ENCODE measurements around the gene ADAM12. TPM values are rescaled to one million over a fixed set of nuclear protein-coding genes. Genes with fewer than 3 reads are reported as not detected.

The ADAM12 gene
- total RNA-seq, 3 donors from 2014 or later (not counting 1 experiment from before 2014, with no cell fraction given) = 1.6 to 1.9 (median 1.8) TPM

GRCh38 chr10:126135941-126136595 is 252.2 kb downstream of the ADAM12 start:
- peak in 2 of 3 donors; percentile 43 to 45 for ATAC-seq
- peak in 1 of 2 donors; percentile 7 for DNase-seq
- Mint-ChIP-seq H3K9me3 (no peaks in the 10 kb centered on the region), H3K36me3 (no peaks in the 10 kb centered on the region), H3K27me3 (ENCODE audit: low read depth in 2 of 2) (peaks cover 0 to 5% of the 10 kb centered on the region in 2 donors), H3K27ac (peak overlapping the region; percentile 8 to 10), H3K4me1 (peaks cover 4 to 9% of the 10 kb centered on the region in 2 donors), H3K4me3 (peak overlapping the region; percentile 40)
- Histone ChIP-seq H3K4me3 (ENCODE audit: low read length) (no peak overlapping the region), H3K4me1 (ENCODE audit: control insufficient read depth, insufficient read depth, low read length) (peaks cover 4% of the 10 kb centered on the region), H3K27ac (ENCODE audit: low read length) (no peak overlapping the region), H3K36me3 (ENCODE audit: control insufficient read depth, insufficient read depth, low read length) (no peaks in the 10 kb centered on the region), H3K27me3 (ENCODE audit: control insufficient read depth, insufficient read depth, low read length) (no peaks in the 10 kb centered on the region), H3K9me3 (ENCODE audit: control insufficient read depth, insufficient read depth, low read length) (no peaks in the 10 kb centered on the region)
- 15% methylated on average over 7 of the region's 8 CpGs for WGBS (ENCODE audit: insufficient coverage)
- intact Hi-C loops (cut with micrococcal nuclease) = no loop called here
- TF ChIP-seq CTCF (IDR thresholded peaks at IDR 0.05) = no peak

GRCh38 chr10:126135177-126135576 is 253.1 kb downstream of the ADAM12 start:
- no peak overlapping the region for H3K4me3 Mint-ChIP-seq
- intact Hi-C loops (cut with micrococcal nuclease) = no loop called here
- Histone ChIP-seq H3K4me3 (ENCODE audit: low read length) (no peak overlapping the region), H3K27me3 (ENCODE audit: control insufficient read depth, insufficient read depth, low read length) (no peaks in the 10 kb centered on the region), H3K27ac (ENCODE audit: low read length) (no peak overlapping the region), H3K4me1 (ENCODE audit: control insufficient read depth, insufficient read depth, low read length) (peaks cover 4% of the 10 kb centered on the region), H3K36me3 (ENCODE audit: control insufficient read depth, insufficient read depth, low read length) (no peaks in the 10 kb centered on the region), H3K9me3 (ENCODE audit: control insufficient read depth, insufficient read depth, low read length) (no peaks in the 10 kb centered on the region)
- H3K9me3 Mint-ChIP-seq = no peaks in the 10 kb centered on the region
- DNase-seq (no peak), ATAC-seq (no peak)
- no peaks in the 10 kb centered on the region for H3K36me3 Mint-ChIP-seq
- WGBS (ENCODE audit: insufficient coverage) = 84% methylated on average over 4 of the region's 4 CpGs
- peaks cover 4 to 9% of the 10 kb centered on the region in 2 donors for H3K4me1 Mint-ChIP-seq
- peaks cover 0 to 5% of the 10 kb centered on the region in 2 donors for H3K27me3 Mint-ChIP-seq (ENCODE audit: low read depth in 2 of 2)
- H3K27ac Mint-ChIP-seq = no peak overlapping the region
- TF ChIP-seq CTCF (IDR thresholded peaks at IDR 0.05) = no peak

GRCh38 chr10:126133906-126134656 is 254.2 kb downstream of the ADAM12 start:
- H3K4me1 ChIP-seq (ENCODE audit: control insufficient read depth, insufficient read depth, low read length) = peaks cover 4% of the 10 kb centered on the region
- no peak for TF ChIP-seq CTCF (IDR thresholded peaks at IDR 0.05)
- H3K36me3 ChIP-seq (ENCODE audit: control insufficient read depth, insufficient read depth, low read length) = no peaks in the 10 kb centered on the region
- Mint-ChIP-seq H3K4me3 (no peak overlapping the region), H3K9me3 (no peaks in the 10 kb centered on the region), H3K27ac (no peak overlapping the region), H3K36me3 (no peaks in the 10 kb centered on the region), H3K4me1 (peaks cover 4 to 9% of the 10 kb centered on the region in 2 donors), H3K27me3 (ENCODE audit: low read depth in 2 of 2) (peaks cover 0 to 5% of the 10 kb centered on the region in 2 donors)
- ATAC-seq = no peak
- no peak for DNase-seq
- 68% methylated on average over 5 of the region's 6 CpGs for WGBS (ENCODE audit: insufficient coverage)
- no peaks in the 10 kb centered on the region for H3K9me3 ChIP-seq (ENCODE audit: control insufficient read depth, insufficient read depth, low read length)
- intact Hi-C loops (cut with micrococcal nuclease) = no loop called here
- no peaks in the 10 kb centered on the region for H3K27me3 ChIP-seq (ENCODE audit: control insufficient read depth, insufficient read depth, low read length)
- H3K27ac ChIP-seq (ENCODE audit: low read length) = no peak overlapping the region
- H3K4me3 ChIP-seq (ENCODE audit: low read length) = no peak overlapping the region
